A549 treated with Mapracorat at 1 μM for 4 hours (cell line): ENCODE results near the gene SLC25A23. TPM values are rescaled to one million over a fixed set of nuclear protein-coding genes. Genes with fewer than 3 reads are reported as not detected.

Source experiments
- total RNA-seq: library from RNA; stranded (reverse); fragments of 200-300 nt; extraction: Qiagen RNA extraction; gene quantifications from 5 replicates; pipeline ENCODE4 v1.2.3, GENCODE V29; 2022

Gene SLC25A23
- 15.3 to 19.4 TPM (median 18.5 TPM) in 5 replicates for total RNA-seq

DNA sequence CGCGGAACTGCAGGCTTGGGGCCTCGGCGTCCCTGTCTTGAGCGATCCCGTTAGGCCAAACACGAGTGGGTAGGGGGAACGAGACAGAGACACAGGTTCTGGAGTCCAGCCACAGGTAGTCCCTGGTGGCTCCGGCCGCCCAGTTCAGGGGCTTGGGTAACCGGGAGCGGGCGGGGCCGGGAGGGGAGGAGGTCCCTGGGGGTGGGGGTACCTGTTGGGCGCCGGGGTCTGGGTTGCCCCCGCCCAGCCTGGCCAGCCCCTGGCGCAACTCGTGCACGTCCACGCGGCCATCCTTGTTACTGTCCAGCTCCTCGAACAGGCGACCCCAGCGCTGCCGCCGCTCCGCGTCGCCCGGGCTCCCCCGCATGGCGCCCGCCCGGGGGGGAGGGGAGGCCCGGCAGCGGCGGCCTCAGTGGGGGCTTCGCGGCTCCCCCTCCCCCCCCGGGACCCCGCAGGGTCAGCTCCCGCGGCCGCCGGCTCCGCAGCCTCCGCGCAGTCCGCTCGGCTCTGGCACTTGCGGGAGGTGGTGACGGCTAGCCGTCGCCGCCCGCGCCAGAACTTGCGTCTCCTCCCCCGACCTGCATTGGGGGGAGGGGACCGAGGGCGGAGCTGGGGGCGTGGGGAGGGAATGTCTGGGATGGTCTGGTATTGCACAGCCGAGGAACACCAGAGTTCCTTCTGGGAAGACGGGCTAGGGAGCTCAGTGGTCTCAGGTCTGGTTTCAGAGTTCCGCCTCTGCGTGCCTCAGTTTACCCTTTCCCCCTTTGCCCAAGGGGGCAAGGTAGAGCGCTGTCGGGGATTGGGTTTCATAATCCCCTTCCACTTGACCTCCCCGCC lies at the start of gene SLC25A23:
Gene SLC25A23 (minus strand): TSS at position 531 of the 837 bp plus-strand sequence. CDS start 164 bp downstream, at position 367.

DNA sequence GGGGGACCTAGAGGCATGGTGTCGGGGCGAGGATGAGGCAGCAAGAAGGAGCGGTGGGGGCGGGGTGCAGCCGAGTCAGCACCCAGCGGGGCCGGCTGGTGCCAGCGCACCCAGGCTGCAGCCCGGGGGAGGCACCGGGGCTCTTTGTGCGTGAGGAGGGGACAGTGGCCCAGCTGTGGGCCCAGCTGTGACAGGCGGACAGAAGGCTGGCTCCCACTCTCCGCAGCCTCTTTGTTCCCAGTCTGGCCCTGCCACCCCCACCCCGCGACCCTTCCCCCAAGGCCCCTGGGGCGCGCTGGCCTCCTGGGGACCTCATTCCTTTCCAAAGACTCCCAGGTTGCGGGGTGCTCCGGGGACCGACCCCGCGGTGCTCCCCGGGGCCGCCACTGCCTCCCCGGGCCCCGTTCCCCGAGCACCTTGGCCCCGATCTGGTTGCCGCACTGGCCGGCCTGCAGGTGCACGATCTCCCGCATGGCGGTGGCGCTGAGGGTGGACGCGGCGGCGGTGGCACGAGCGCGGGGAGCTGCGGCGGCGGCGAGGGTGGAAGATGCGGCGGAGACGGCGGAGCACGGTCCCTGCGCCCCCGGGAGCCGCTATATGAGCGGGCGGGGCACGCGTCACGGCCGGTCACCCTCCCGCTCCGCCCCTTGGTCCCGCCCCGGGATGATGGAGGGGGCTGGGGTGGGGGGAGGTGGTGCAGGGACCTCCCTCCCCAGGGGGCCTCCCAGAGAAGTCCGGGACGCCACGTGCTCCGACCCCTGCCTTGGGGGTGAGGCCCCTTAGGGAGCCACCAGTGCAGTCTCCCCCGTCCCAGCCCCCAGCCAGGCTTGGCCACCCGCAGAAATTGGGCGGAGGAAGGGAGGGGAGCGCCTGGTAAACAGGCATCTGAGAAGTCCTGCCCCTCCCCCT lies 42.4 kb upstream of the SLC25A23 start, which contains the start of gene TUBB4A:
Gene TUBB4A (minus strand): TSS at position 570 of the 909 bp plus-strand sequence. CDS start 97 bp downstream, at position 473.

DNA sequence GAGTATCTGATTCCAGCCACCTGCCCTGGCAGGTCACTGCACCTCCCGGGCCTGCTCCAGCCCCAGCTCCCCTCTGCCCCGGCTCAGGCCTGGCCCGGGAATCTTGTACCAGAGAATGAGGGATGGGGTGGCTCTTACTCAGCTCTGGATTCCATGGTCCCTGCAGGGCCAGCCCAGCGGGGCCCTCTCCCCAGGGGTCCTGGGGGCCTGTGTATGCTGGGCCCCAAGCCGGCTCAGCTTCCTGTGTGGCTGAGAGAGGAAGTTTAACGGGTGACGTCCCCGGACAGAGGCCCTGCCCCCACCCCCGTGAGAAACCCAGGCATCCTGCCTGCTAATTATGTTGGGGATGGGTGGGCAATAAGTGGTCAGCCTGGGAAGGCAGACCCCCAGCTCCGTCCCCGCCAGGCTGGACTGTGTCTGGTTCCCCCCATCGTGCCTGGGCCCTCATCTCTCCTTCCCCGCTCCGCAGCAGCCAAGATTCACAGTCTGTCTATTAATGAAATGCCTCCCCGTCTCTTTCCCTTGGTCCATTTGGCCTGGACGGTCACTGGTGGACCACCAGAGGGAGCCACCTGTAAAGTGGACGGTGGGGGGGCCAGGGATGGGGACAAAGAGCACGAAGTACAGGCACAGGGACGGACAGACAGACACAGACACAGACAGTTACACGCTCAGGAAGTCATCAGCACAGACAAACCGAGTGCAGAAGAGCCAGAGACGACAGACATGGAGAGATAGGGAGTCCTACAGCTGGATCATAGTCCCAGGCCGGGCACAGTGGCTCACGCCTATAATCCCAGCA lies 22.1 kb upstream of the SLC25A23 start, which contains the start of gene DENND1C:
Gene DENND1C (minus strand): TSS at position 247 of the 802 bp plus-strand sequence. CDS start 92 bp downstream, at position 155.

DNA sequence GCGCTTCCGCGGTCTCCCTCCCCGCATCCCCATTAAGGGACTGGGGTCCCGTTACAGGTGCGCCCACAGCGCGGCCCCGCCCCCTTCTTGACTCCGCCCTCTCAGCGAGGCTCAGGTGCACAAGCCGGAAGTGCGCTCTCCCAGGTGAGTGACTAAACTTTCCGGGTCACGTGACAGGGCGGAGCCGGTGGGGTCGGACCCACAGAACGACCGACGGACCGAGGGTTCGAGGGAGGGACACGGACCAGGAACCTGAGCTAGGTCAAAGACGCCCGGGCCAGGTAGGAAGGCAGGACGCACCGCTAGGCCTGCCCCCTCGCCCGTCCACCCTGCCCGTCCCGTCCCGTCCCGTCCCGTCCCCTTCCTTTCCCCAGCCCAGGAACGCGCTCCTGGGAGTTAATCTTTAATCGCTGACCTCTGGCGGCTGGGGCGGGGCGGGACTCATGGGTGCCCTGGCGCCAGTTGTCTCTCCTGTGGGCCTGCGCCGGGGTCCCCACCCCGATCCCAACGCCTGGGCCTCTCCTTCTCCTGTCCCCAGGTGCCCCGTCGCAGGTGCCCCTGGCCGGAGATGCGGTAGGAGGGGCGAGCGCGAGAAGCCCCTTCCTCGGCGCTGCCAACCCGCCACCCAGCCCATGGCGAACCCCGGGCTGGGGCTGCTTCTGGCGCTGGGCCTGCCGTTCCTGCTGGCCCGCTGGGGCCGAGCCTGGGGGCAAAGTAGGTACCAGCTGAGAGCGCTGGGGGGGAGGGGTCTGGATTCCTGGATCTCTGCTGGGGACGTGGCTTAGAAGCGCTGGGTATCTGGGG lies 4.7 kb upstream of the SLC25A23 start, which contains the start of gene CRB3:
Gene CRB3 (plus strand): TSS at position 202 of the 804 bp plus-strand sequence. CDS start 431 bp downstream, at position 633.

DNA sequence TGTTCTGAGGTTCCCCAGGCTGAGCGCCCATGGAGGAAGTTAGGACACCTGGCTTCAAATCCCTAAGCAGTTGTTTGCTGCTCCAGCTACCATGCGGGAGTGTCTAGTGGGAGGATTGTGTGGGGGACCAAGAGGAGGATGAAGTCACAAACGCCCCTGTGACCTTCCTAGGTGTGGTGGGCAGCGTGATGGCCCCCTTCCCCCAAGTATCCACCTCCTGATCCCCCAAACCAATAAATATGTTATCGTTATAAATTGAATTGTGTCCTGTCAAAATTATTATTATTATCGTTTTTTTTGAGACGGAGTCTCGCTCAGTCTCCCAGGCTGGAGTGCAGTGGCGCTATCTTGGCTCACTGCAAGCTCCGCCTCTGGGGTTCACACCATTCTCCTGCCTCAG lies 25.9 kb downstream of the SLC25A23 start, which contains the start of gene SLC25A41:
Gene SLC25A41 (minus strand): TSS at position 101 of the 400 bp plus-strand sequence. CDS start 70 bp downstream, at position 31.

DNA sequence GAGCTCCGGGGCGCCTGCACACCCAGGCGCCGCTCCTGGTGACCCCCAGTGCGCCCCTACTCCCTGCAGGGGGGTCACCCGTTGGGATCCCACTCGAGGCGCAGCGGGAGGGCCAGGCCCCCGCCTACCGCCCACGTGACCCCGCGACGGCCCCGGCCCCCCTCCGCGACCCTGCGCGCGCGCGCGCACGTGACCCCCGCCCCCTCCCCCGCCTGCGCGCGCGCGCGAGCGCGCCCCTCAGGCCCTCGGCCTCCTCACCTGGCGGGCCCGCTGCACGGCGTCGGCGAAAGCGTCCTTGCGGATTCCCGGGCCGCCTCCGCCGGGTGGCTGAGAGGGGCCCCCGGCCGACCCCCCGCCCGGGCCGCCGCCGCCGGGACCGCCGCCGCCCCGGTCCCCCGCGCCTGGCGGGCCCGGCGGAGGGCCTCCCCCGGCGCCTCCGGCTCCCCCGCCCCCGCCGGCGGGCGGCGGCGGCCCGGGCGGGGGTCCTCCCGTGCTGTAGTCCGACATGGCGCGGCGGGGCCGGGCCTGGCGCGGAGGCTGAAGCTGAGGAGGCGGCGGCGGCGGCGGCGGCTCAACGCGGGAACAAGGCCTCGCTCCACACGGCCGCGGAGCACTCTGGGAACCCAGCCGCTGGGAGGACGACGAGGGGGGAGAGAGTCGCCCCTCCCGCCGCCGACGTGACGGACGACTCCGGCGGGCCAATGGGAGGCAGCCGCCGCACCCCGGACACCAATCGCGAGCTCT lies 35.2 kb downstream of the SLC25A23 start, which contains the start of gene KHSRP:
Gene KHSRP (minus strand): TSS at position 617 of the 744 bp plus-strand sequence. CDS start 110 bp downstream, at position 507.

DNA sequence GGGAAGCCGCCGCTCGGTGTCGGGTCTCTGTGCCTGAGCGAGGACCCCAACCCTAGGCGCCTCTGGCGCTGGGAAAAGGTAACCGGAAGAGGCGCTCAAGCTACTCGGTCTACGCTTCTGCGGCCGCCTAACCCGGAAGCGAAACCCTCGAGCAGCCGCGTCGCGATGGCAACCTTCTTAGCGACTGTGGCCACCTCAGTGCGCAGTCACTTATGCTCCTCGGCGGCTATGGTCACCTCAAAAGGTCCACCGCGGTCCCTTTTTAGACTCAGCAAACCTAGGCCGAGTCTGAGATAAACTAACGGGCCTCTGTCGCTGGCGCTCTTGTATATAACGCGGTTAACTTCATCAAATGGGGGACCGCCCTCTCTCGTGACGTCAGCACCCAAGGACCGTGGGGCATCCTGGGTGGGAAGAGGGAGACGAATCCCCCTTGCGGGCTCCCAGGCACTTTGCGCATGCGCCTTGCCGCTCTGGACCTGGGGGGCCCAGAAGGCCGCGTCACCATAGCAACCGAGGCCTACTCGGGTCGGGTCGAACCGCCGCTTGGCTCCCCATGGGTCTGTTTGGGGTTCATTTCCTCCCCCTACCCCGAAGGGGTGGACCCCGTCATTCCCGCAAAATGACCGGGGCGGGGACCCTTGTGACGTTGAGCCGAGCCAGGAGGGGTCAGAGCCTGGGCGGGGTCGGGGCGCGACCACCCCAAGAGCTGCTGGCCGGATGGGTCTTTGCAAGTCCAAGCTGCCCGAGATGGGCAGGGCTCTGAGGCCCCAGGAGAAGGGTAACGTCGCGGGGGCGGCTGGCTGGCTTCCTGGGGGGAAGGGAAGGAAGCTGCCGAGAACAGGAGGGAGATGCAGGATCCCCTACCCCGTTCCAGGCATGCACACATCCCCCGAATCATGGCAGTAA lies 66.3 kb downstream of the SLC25A23 start, which contains the start of gene GTF2F1:
Gene GTF2F1 (minus strand): TSS at position 91 of the 909 bp plus-strand sequence. CDS start 169 bp downstream, outside the sequence.

Other genes starting within 250 kb of the SLC25A23 start
- 14.8 to 22.9 TPM (median 22.0 TPM) in 5 replicates for gene MLLT1, start 179.8 kb downstream of the SLC25A23 start, total RNA-seq
- not detected in 5 replicates for gene ACER1, start 126.2 kb downstream of the SLC25A23 start, total RNA-seq
- 45.3 to 80.1 TPM (median 73.9 TPM) in 5 replicates for gene CLPP, start 98.3 kb downstream of the SLC25A23 start, total RNA-seq
- gene ALKBH7, start 87.0 kb downstream of the SLC25A23 start, total RNA-seq, result 19.0 to 38.7 TPM (median 36.4 TPM) in 5 replicates
- gene PSPN, start 83.9 kb downstream of the SLC25A23 start, total RNA-seq, result 0.49 to 1.4 TPM (median 0.70 TPM) in 5 replicates
- 55.0 to 61.2 TPM (median 58.0 TPM) in 5 replicates for gene GTF2F1, start 66.6 kb downstream of the SLC25A23 start, total RNA-seq
- 182 to 207 TPM (median 198 TPM) in 5 replicates for gene KHSRP, start 35.0 kb downstream of the SLC25A23 start, total RNA-seq
- gene SLC25A41, start 26.0 kb downstream of the SLC25A23 start, total RNA-seq, result 0.11 to 0.20 TPM (median 0.17 TPM) in 4 of 5 replicates, not detected in the other
- 3.1 to 5.0 TPM (median 4.8 TPM) in 5 replicates for gene CRB3, start 4.5 kb upstream of the SLC25A23 start, total RNA-seq
- 0.22 to 0.33 TPM (median 0.24 TPM) in 5 replicates for gene DENND1C, start 22.0 kb upstream of the SLC25A23 start, total RNA-seq
- gene TUBB4A, start 42.5 kb upstream of the SLC25A23 start, total RNA-seq, result 6.0 to 7.6 TPM (median 6.5 TPM) in 5 replicates
- gene TNFSF9, start 71.2 kb upstream of the SLC25A23 start, total RNA-seq, result 2.9 to 6.0 TPM (median 4.5 TPM) in 5 replicates
- 14.3 to 24.3 TPM (median 22.8 TPM) in 5 replicates for gene CD70, start 131.4 kb upstream of the SLC25A23 start, total RNA-seq
- gene TNFSF14, start 210.4 kb upstream of the SLC25A23 start, total RNA-seq, result 0.06 to 0.14 TPM (median 0.10 TPM) in 4 of 5 replicates, not detected in the other